NT2/D1 (cell line): ENCODE measurements around the gene DENND6B.

ENCODE experiments used
- SUZ12 ChIP-seq: IDR thresholded peaks from 2 replicates; pipeline ENCODE4 v1.6.1; 2011; ENCODE audit not compliant: insufficient read length, insufficient read depth; ENCODE audit errors: extremely low read depth
- YY1 ChIP-seq: IDR thresholded peaks from 2 replicates; pipeline ENCODE4 v1.6.1; 2011; ENCODE audit not compliant: insufficient read length, insufficient read depth
- ZNF274 ChIP-seq: IDR thresholded peaks from 2 replicates; pipeline ENCODE4 v1.6.1; 2011; ENCODE audit warnings: mild to moderate bottlenecking, low read depth, low read length

- TF ChIP-seq YY1 (no peak), SUZ12 (no peak), ZNF274 (no peak)
These were observed 17.2 kb downstream of the DENND6B start for GRCh38 chr22:50309601-50309991.
